Muscle of back (tissue), 11 donors: ENCODE results near the gene IGFLR1. TPM values are rescaled to one million over a fixed set of nuclear protein-coding genes. Genes with fewer than 3 reads are reported as not detected.
"Not testable (repeated sequence)": the region's sequence is repeated elsewhere in the genome, so short reads cannot be mapped to it uniquely, and the experiment has no call there.

Source experiments
- DNase-seq, 3 donors: peaks; one replicate each; pipeline versions ENCODE4 v3.0.0 to v3.0.0-alpha.2; 2013
- polyA plus RNA-seq, 10 donors: library from polyadenylated mRNA; unstranded; fragments of 120-200 nt; gene quantifications; one replicate each; pipeline ENCODE4 v1.2.1, GENCODE V29; 2013; ENCODE audit not compliant: insufficient read length in 10 of 10

The IGFLR1 gene
- polyA plus RNA-seq, 10 donors, result 2.2 to 4.1 (median 3.3) TPM

GRCh38 chr19:35777961-35778360 lies 35.7 kb upstream of the IGFLR1 start:
- no peak for DNase-seq

- peak in 1 of 3 donors; percentile 30 for DNase-seq
Observed at GRCh38 chr19:35777086-35777841, 35.0 kb upstream of the IGFLR1 start.

- peak in 1 of 3 donors; percentile 45 for DNase-seq
Observed at GRCh38 chr19:35776102-35776788, 34.0 kb upstream of the IGFLR1 start.

GRCh38 chr19:35775298-35776101 lies 33.2 kb upstream of the IGFLR1 start, which contains the start of gene ARHGAP33:
Gene ARHGAP33 (plus strand): TSS chr19:35775564. CDS start chr19:35775659, 95 bp downstream.
- DNase-seq, result peak; percentile 97 to 99 (median 99)

- DNase-seq, result no peak
Observed at GRCh38 chr19:35775046-35775297, 32.7 kb upstream of the IGFLR1 start.

- no peak for DNase-seq
Observed at GRCh38 chr19:35774274-35775045, 32.2 kb upstream of the IGFLR1 start.

- no peak for DNase-seq
Observed at GRCh38 chr19:35773020-35773806, 31.0 kb upstream of the IGFLR1 start.

GRCh38 chr19:35772362-35772761 lies 30.1 kb upstream of the IGFLR1 start:
- DNase-seq, result not testable (repeated sequence)

GRCh38 chr19:35768082-35768421 lies 25.8 kb upstream of the IGFLR1 start:
- DNase-seq, result no peak

GRCh38 chr19:35767288-35768081 lies 25.2 kb upstream of the IGFLR1 start:
- DNase-seq, result no peak

GRCh38 chr19:35766571-35767104 lies 24.4 kb upstream of the IGFLR1 start:
- DNase-seq, result no peak

- DNase-seq, result no peak
Observed at GRCh38 chr19:35764432-35765315, 22.4 kb upstream of the IGFLR1 start.

GRCh38 chr19:35760711-35761349 lies 18.6 kb upstream of the IGFLR1 start:
- no peak for DNase-seq

- DNase-seq, result no peak
Observed at GRCh38 chr19:35759697-35760096, 17.4 kb upstream of the IGFLR1 start.

GRCh38 chr19:35757749-35758608 lies 15.7 kb upstream of the IGFLR1 start, which contains the start of gene PROSER3:
Gene PROSER3 (plus strand): TSS chr19:35758176. CDS start chr19:35758216, 40 bp downstream.
- DNase-seq, result peak; percentile 99 to 100 (median 99)

GRCh38 chr19:35757231-35757748 lies 15.0 kb upstream of the IGFLR1 start:
- DNase-seq, result peak; percentile 96 to 98 (median 97)
